Mesendoderm (in vitro differentiated cells): Measurements from ENCODE around the gene RNGTT.

Experiments
- DNase-seq: peaks from one replicate; pipeline ENCODE4 v3.0.0; 2013
- H2AK5ac ChIP-seq: 2 replicates; pipeline ENCODE4 v1.6.1; 2013; ENCODE audit warnings: low read length, inconsistent platforms
- H2BK120ac ChIP-seq: 2 replicates; pipeline ENCODE4 v1.6.1; 2013; ENCODE audit warnings: low read depth, mild to moderate bottlenecking, low read length, moderate library complexity, mixed read lengths
- H2BK15ac ChIP-seq: replicated peaks from 2 replicates; pipeline ENCODE4 v1.6.1; 2013; ENCODE audit warnings: low read depth, mild to moderate bottlenecking, moderate library complexity
- H2BK5ac ChIP-seq: 2 replicates; pipeline ENCODE4 v1.6.1; 2013; ENCODE audit warnings: low read length, inconsistent platforms
- H3K18ac ChIP-seq: 2 replicates; pipeline ENCODE4 v1.6.1; 2013; ENCODE audit warnings: mild to moderate bottlenecking, low read length, mixed read lengths
- H3K23ac ChIP-seq: one replicate; pipeline ENCODE4 v1.6.1; 2013; ENCODE audit warnings: low read length
- H3K27ac ChIP-seq: 2 replicates; pipeline ENCODE4 v1.5.1; 2013; ENCODE audit warnings: low read depth, mild to moderate bottlenecking, inconsistent platforms, low read length, moderate library complexity
- H3K27me3 ChIP-seq: 2 replicates; pipeline ENCODE4 v1.6.1; 2013; ENCODE audit warnings: low read length, control low read depth, mild to moderate bottlenecking, inconsistent platforms; ENCODE audit not compliant: insufficient read depth, poor library complexity
- H3K36me3 ChIP-seq: 2 replicates; pipeline ENCODE4 v1.6.1; 2013; ENCODE audit warnings: low read length, inconsistent platforms; ENCODE audit not compliant: control insufficient read depth, insufficient read depth
- H3K4ac ChIP-seq: one replicate; pipeline ENCODE4 v1.6.1; 2013; ENCODE audit warnings: low read depth, mild to moderate bottlenecking, low read length, moderate library complexity
- H3K4me1 ChIP-seq: 2 replicates; pipeline ENCODE4 v1.6.1; 2013; ENCODE audit warnings: low read depth, low read length, inconsistent platforms; ENCODE audit not compliant: control insufficient read depth
- H3K4me2 ChIP-seq: 2 replicates; pipeline ENCODE4 v1.6.1; 2013; ENCODE audit warnings: low read length
- H3K4me3 ChIP-seq: 2 replicates; pipeline ENCODE4 v1.5.1; 2013; ENCODE audit warnings: mild to moderate bottlenecking, low read length
- H3K56ac ChIP-seq: one replicate; pipeline ENCODE4 v1.6.1; 2013; ENCODE audit warnings: low read length
- H3K79me1 ChIP-seq: 2 replicates; pipeline ENCODE4 v1.6.1; 2013; ENCODE audit warnings: low read length, inconsistent platforms
- H3K79me2 ChIP-seq: 2 replicates; pipeline ENCODE4 v1.6.1; 2013; ENCODE audit warnings: mild to moderate bottlenecking, low read length; ENCODE audit not compliant: control insufficient read depth, insufficient read depth
- H3K9ac ChIP-seq: 2 replicates; pipeline ENCODE4 v1.6.1; 2013; ENCODE audit warnings: low read length, inconsistent platforms
- H4K5ac ChIP-seq: one replicate; pipeline ENCODE4 v1.6.1; 2013; ENCODE audit warnings: low read length
- H4K8ac ChIP-seq: one replicate; pipeline ENCODE4 v1.6.1; 2013; ENCODE audit warnings: low read depth, mild to moderate bottlenecking, control low read depth, low read length, moderate library complexity
- WGBS: extraction: QIAGEN DNeasy Blood & Tissue Kit; methylation state at CpG from one replicate; pipeline ENCODE4 v1.1.7; 2013; ENCODE audit warnings: low lambda C conversion rate, missing lambda C conversion rate; ENCODE audit not compliant: insufficient coverage; ENCODE audit errors: extremely low coverage; 5-methylcytosine and 5-hydroxymethylcytosine counted together

RNGTT gene

GRCh38 chr6:88914895-88915598, 48.4 kb downstream of the RNGTT start:
- H3K27ac ChIP-seq: no peak overlapping the region
- H2BK5ac ChIP-seq: no peak overlapping the region
- no peak overlapping the region for H3K23ac ChIP-seq
- H3K4me2 ChIP-seq: no peak overlapping the region
- no peak overlapping the region for H2AK5ac ChIP-seq
- H3K18ac ChIP-seq: no peak overlapping the region
- no peak overlapping the region for H4K8ac ChIP-seq
- no peak overlapping the region for H4K5ac ChIP-seq
- no peaks in the 10 kb centered on the region for H3K79me2 ChIP-seq
- H3K36me3 ChIP-seq: no peaks in the 10 kb centered on the region
- H2BK15ac ChIP-seq: no peak overlapping the region
- no peak overlapping the region for H3K9ac ChIP-seq
- H3K4ac ChIP-seq: no peak overlapping the region
- no peak for DNase-seq
- H3K79me1 ChIP-seq: peaks cover 1% of the 10 kb centered on the region
- no peak overlapping the region for H2BK120ac ChIP-seq
- no peaks in the 10 kb centered on the region for H3K4me1 ChIP-seq
- no peak overlapping the region for H3K4me3 ChIP-seq
- whole genome bisulfite sequencing: no CpG with 5 or more reads among the region's 3 CpGs
- no peak overlapping the region for H3K56ac ChIP-seq
- H3K27me3 ChIP-seq: no peaks in the 10 kb centered on the region

DNA sequence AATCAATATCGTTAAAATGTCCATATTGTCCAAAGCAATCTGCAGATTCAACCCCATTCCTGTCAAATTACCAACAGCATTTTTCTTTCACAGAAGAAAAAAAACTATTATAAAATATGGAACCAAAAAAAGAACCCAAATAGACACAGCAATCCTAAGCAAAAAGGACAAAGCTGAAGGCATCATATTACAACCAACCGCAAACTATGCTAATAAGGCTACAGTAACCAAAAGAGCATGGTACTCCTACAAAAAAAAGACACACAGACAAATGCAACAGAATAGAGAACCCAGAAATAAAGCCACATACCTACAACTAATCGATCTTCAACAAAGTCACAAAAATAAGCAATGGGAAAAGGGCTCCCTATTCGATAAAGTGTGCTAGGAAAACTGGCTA, 49.2 kb downstream of the RNGTT start:
- Histone ChIP-seq H3K4ac (no peak overlapping the region), H4K8ac (no peak overlapping the region), H3K4me1 (no peaks in the 10 kb centered on the region), H3K4me3 (no peak overlapping the region), H2BK5ac (no peak overlapping the region), H3K4me2 (no peak overlapping the region), H3K27me3 (no peaks in the 10 kb centered on the region), H3K9ac (no peak overlapping the region), H3K27ac (no peak overlapping the region), H4K5ac (no peak overlapping the region), H3K23ac (no peak overlapping the region), H3K79me2 (no peaks in the 10 kb centered on the region), H2AK5ac (no peak overlapping the region), H2BK120ac (no peak overlapping the region), H3K56ac (no peak overlapping the region), H3K18ac (no peak overlapping the region), H2BK15ac (no peak overlapping the region), H3K36me3 (no peaks in the 10 kb centered on the region), H3K79me1 (peaks cover 6% of the 10 kb centered on the region)
- WGBS: no CpG with 5 or more reads among the region's 4 CpGs
- no peak for DNase-seq

DNA sequence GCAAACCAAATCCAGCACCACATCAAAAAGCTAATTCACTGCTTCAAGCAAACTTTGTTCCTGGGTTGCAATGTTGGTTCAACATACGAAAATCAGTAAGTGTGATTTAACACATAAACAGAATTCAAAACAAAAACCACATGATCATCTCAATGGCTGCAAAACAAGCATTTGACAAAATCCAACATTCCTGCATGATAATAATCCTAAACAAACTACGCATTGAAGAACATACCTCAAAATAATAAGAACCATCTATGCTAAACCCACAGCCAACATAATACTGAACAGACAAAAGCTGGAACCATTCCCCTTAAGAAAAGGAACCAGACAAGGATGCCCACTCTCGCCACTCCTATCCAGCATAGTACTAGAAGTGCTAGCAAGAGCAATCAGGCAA, 49.9 kb downstream of the RNGTT start:
- H2AK5ac ChIP-seq: no peak overlapping the region
- peaks cover 8% of the 10 kb centered on the region for H3K79me1 ChIP-seq
- H3K4ac ChIP-seq: no peak overlapping the region
- H3K23ac ChIP-seq: no peak overlapping the region
- no peaks in the 10 kb centered on the region for H3K79me2 ChIP-seq
- H2BK5ac ChIP-seq: no peak overlapping the region
- H3K36me3 ChIP-seq: no peaks in the 10 kb centered on the region
- no peaks in the 10 kb centered on the region for H3K27me3 ChIP-seq
- no peak overlapping the region for H4K8ac ChIP-seq
- H3K27ac ChIP-seq: no peak overlapping the region
- no peak for DNase-seq
- H3K18ac ChIP-seq: no peak overlapping the region
- H4K5ac ChIP-seq: no peak overlapping the region
- no peak overlapping the region for H2BK120ac ChIP-seq
- no peak overlapping the region for H3K4me3 ChIP-seq
- WGBS: no CpG with 5 or more reads among the region's 3 CpGs
- H2BK15ac ChIP-seq: no peak overlapping the region
- no peak overlapping the region for H3K9ac ChIP-seq
- no peaks in the 10 kb centered on the region for H3K4me1 ChIP-seq
- no peak overlapping the region for H3K4me2 ChIP-seq
- no peak overlapping the region for H3K56ac ChIP-seq

- no peak overlapping the region for H2BK5ac ChIP-seq
- no peak overlapping the region for H3K27ac ChIP-seq
- no peak overlapping the region for H2AK5ac ChIP-seq
- DNase-seq: no peak
- no peak overlapping the region for H3K56ac ChIP-seq
- no peak overlapping the region for H3K23ac ChIP-seq
- no peaks in the 10 kb centered on the region for H3K27me3 ChIP-seq
- H3K9ac ChIP-seq: no peak overlapping the region
- no peak overlapping the region for H4K8ac ChIP-seq
- peaks cover 8% of the 10 kb centered on the region for H3K79me1 ChIP-seq
- no peak overlapping the region for H3K4me3 ChIP-seq
- H2BK15ac ChIP-seq: no peak overlapping the region
- no peaks in the 10 kb centered on the region for H3K36me3 ChIP-seq
- no CpG with 5 or more reads among the region's 7 CpGs for WGBS
- no peak overlapping the region for H4K5ac ChIP-seq
- no peaks in the 10 kb centered on the region for H3K4me1 ChIP-seq
- no peak overlapping the region for H3K18ac ChIP-seq
- H3K4ac ChIP-seq: no peak overlapping the region
- H3K4me2 ChIP-seq: no peak overlapping the region
- no peaks in the 10 kb centered on the region for H3K79me2 ChIP-seq
- H2BK120ac ChIP-seq: no peak overlapping the region
Observed at GRCh38 chr6:88910922-88911778, 52.3 kb downstream of the RNGTT start.

- no CpG with 5 or more reads among the region's 9 CpGs for WGBS
- H3K4me2 ChIP-seq: no peak overlapping the region
- H3K4me1 ChIP-seq: no peaks in the 10 kb centered on the region
- no peak overlapping the region for H2BK120ac ChIP-seq
- no peak overlapping the region for H2BK5ac ChIP-seq
- no peaks in the 10 kb centered on the region for H3K36me3 ChIP-seq
- H4K8ac ChIP-seq: no peak overlapping the region
- no peaks in the 10 kb centered on the region for H3K79me2 ChIP-seq
- H3K18ac ChIP-seq: no peak overlapping the region
- no peak overlapping the region for H4K5ac ChIP-seq
- H3K4me3 ChIP-seq: no peak overlapping the region
- H3K27ac ChIP-seq: no peak overlapping the region
- no peak overlapping the region for H2AK5ac ChIP-seq
- no peak overlapping the region for H3K56ac ChIP-seq
- no peaks in the 10 kb centered on the region for H3K27me3 ChIP-seq
- no peak for DNase-seq
- no peak overlapping the region for H2BK15ac ChIP-seq
- no peak overlapping the region for H3K4ac ChIP-seq
- H3K79me1 ChIP-seq: peaks cover 8% of the 10 kb centered on the region
- H3K9ac ChIP-seq: no peak overlapping the region
- no peak overlapping the region for H3K23ac ChIP-seq
Observed at GRCh38 chr6:88908598-88909548, 54.5 kb downstream of the RNGTT start.
